GM20431 (cell line): ENCODE measurements around the gene PSMD9.
"Not testable (repeated sequence)": the region's sequence is repeated elsewhere in the genome, so short reads cannot be mapped to it uniquely, and the experiment has no call there.

ENCODE experiments used
- in situ Hi-C: fragments of 300-500 bp; cut with MseI, MboI; formaldehyde crosslinking; loops from one replicate; pipeline ENCODE4 v1.15.0; 2020; ENCODE audit warnings: low sequenced_read_pairs; ENCODE audit not compliant: unreplicated experiment

Gene PSMD9

GRCh38 chr12:121917950-121918678 lies 29.5 kb downstream of the PSMD9 start, which contains the start of gene CFAP251:
Gene CFAP251, plus strand, starts transcription at chr12:121918592. Its CDS starts 2,714 bp downstream, at chr12:121921306.
- in situ Hi-C loops = no loop called here

- in situ Hi-C loops = no loop called here
These were observed 30.1 kb downstream of the PSMD9 start for GRCh38 chr12:121918679-121919038.

GRCh38 chr12:121921066-121921465 lies 32.5 kb downstream of the PSMD9 start:
- in situ Hi-C loops = no loop called here

GRCh38 chr12:121925358-121925695 lies 36.7 kb downstream of the PSMD9 start:
- in situ Hi-C loops = no loop called here

- in situ Hi-C loops = no loop called here
These were observed 38.5 kb downstream of the PSMD9 start for GRCh38 chr12:121926874-121927706.

GRCh38 chr12:121927813-121928212 lies 39.2 kb downstream of the PSMD9 start:
- in situ Hi-C loops = no loop called here

- in situ Hi-C loops = not testable (repeated sequence)
These were observed 41.0 kb downstream of the PSMD9 start for GRCh38 chr12:121929545-121929944.

GRCh38 chr12:121930862-121931261 lies 42.3 kb downstream of the PSMD9 start:
- in situ Hi-C loops = no loop called here

- in situ Hi-C loops = no loop called here
These were observed 43.6 kb downstream of the PSMD9 start for GRCh38 chr12:121932176-121932536.

GRCh38 chr12:121932914-121933521 lies 44.4 kb downstream of the PSMD9 start:
- in situ Hi-C loops = no loop called here

GRCh38 chr12:121933522-121934308 lies 45.1 kb downstream of the PSMD9 start:
- in situ Hi-C loops = no loop called here

GRCh38 chr12:121934309-121934664 lies 45.7 kb downstream of the PSMD9 start:
- in situ Hi-C loops = no loop called here

GRCh38 chr12:121937654-121938053 lies 49.1 kb downstream of the PSMD9 start:
- in situ Hi-C loops = no loop called here

- in situ Hi-C loops = no loop called here
These were observed 50.6 kb downstream of the PSMD9 start for GRCh38 chr12:121939186-121939585.

GRCh38 chr12:121939992-121940766 lies 51.6 kb downstream of the PSMD9 start:
- in situ Hi-C loops = no loop called here

- in situ Hi-C loops = no loop called here
These were observed 53.6 kb downstream of the PSMD9 start for GRCh38 chr12:121942145-121942718.

- in situ Hi-C loops = no loop called here
These were observed 55.3 kb downstream of the PSMD9 start for GRCh38 chr12:121943926-121944325.

GRCh38 chr12:121946313-121947025 lies 57.9 kb downstream of the PSMD9 start:
- in situ Hi-C loops = no loop called here

- in situ Hi-C loops = no loop called here
These were observed 59.4 kb downstream of the PSMD9 start for GRCh38 chr12:121947981-121948380.
